CD4-positive, alpha-beta T cell treated with Interleukin-15 for 4 hours (primary cell): ENCODE measurements around the gene WFIKKN2.
A peak's percentile ranks its signal among the peaks of the same experiment; 100 is the strongest.

ENCODE experiments used
- DNase-seq: peaks from one replicate; pipeline ENCODE4 v3.0.0-alpha.2; 2020; ENCODE audit warnings: low spot score

WFIKKN2 gene

DNA sequence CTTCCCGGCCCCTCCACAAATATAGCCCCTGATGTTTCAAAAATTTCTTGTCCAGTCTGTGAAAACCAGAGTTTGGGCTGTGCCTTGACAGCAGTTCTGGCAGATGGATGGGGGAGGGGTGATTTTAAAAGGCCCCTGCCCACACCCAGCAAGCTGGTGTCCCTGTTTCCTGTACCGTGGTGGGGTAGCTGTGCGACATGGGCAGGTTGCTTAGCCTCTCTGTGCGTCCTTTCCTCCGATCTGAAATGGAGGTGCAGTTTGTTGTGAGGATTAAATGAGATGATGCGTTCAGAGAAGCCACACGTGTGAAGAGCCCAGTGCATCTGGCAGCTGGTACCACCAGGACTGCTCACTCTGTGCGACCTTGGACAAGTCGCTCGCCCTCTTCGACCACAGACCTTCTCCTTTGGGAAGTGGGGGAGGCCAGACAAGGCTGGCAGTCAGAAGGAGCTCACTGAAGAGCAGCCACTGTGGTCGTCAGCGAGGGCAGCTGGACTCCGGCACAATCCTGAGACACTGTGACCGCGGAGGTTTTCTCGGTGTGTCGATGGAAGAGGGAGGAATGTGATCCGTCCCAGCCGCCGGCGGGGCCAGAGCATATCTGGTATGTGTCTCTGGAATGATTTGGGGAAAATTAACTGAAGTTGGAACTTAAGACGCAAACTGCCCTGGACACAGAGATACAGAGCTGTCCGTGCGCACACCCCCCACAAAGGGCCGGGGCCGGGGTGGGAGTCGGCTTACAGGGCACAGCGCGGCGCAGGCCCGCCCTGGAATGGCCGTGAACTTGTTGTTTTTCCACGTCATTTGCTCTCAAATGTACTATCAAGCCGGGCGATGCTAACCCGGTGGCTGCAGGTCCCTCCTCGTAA, 721 bp upstream of the WFIKKN2 start:
- DNase-seq = no peak

DNA sequence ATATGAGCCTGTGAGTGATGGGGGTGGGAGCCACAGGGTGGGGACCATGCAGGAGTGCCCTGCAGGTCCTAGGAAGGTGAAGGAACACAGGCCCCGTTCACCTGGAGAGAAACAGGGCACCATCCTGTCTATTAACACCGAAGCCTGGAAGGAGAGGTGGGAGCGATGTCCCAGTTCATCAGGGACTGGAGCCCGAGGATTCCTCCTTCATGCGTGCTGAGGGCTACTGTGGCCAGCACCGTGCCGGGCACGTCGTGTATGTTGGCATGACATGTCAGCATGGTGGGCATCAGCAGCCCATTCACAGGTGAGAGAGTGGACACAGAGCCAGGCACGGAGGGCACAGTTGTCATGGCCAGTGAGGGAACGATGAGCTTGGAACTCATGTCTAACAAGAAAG, 1.4 kb downstream of the WFIKKN2 start:
- DNase-seq = no peak

DNA sequence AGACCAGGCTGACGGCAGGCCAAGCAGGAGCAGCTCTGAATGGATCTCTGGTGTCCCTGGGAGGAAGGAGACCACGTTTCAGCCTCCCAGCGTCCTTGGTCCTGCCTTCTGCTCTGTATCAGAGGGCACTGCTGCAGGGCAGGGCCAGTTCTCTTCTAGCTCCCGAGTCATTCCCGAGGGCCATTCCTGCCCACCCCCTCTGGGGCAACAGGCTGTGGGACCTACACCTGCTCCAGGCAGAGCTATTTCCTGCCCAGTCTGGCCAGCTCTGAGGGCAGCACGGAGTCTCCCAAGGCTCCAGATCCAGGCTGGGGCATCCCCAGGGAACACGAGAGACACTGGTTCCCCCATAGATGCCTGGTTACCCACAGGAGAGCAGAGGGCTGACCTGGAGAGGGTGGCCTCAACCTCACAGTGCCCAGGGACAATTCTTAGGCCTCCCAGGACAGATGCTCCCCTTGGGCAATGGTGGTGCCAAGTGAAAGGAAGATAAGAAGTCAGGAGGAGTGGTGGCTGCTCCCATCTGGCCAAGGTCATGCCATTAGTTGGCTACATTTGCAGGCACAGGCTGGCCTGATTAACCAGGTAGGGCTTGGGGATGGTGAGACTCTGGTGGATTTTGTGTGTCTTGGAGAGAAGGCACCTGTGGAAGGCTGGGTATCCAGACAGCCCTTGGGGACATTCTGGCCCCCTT, 2.0 kb downstream of the WFIKKN2 start:
- DNase-seq = no peak

DNA sequence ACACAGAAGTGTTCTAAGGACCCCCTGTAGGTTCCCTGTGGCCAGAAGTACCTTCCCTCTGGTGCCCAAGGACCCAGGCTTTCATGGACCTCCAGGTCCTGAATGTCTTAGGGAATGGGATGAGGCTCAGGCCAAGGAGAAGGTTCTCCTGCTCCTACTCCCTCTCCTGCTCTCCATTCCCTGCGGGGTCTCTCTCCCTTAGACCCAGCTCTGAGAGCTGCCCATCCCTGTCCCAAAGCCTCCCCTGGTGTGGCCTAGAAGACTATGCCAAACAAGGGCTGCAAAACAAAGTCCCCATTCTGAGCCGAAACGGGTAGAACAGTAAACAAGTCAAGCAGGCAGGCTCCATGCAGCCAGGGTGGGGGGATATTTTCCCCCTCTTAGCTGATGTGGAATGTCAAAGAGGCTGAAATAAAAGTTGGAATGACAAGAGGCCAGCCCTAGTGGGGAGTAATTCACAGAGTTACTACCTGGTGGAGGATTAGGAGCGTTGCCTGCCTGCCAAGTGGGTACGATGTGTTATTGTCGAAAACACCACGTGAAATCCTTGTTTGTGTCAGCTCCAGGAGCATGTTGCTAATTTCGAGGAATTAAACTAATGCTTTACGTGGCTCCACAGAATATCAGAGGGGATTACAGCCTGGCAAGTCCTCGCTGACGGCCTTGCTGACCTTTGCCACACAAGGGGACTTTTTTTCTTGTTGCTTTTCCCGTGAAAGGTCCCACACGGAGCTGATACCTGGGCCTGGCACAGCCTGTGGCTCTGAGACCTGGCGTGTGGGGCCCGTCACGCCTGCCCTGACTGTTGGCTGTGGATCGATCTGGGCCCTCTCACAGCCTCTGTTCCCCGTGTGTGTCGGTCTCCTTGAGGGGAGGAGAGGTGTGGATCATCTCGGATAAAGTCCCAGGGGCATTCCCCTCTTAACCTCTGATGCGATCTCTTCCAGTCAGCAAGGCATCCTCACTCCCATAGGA, 2.9 kb downstream of the WFIKKN2 start:
- DNase-seq = no peak

DNA sequence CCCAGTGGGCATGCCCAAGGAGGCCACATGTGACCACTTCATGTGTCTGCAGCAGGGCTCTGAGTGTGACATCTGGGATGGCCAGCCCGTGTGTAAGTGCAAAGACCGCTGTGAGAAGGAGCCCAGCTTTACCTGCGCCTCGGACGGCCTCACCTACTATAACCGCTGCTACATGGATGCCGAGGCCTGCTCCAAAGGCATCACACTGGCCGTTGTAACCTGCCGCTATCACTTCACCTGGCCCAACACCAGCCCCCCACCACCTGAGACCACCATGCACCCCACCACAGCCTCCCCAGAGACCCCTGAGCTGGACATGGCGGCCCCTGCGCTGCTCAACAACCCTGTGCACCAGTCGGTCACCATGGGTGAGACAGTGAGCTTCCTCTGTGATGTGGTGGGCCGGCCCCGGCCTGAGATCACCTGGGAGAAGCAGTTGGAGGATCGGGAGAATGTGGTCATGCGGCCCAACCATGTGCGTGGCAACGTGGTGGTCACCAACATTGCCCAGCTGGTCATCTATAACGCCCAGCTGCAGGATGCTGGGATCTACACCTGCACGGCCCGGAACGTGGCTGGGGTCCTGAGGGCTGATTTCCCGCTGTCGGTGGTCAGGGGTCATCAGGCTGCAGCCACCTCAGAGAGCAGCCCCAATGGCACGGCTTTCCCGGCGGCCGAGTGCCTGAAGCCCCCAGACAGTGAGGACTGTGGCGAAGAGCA, 4.4 kb downstream of the WFIKKN2 start:
- DNase-seq = no peak

DNA sequence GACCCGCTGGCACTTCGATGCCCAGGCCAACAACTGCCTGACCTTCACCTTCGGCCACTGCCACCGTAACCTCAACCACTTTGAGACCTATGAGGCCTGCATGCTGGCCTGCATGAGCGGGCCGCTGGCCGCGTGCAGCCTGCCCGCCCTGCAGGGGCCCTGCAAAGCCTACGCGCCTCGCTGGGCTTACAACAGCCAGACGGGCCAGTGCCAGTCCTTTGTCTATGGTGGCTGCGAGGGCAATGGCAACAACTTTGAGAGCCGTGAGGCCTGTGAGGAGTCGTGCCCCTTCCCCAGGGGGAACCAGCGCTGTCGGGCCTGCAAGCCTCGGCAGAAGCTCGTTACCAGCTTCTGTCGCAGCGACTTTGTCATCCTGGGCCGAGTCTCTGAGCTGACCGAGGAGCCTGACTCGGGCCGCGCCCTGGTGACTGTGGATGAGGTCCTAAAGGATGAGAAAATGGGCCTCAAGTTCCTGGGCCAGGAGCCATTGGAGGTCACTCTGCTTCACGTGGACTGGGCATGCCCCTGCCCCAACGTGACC, 5.0 kb downstream of the WFIKKN2 start:
- no peak for DNase-seq

DNA sequence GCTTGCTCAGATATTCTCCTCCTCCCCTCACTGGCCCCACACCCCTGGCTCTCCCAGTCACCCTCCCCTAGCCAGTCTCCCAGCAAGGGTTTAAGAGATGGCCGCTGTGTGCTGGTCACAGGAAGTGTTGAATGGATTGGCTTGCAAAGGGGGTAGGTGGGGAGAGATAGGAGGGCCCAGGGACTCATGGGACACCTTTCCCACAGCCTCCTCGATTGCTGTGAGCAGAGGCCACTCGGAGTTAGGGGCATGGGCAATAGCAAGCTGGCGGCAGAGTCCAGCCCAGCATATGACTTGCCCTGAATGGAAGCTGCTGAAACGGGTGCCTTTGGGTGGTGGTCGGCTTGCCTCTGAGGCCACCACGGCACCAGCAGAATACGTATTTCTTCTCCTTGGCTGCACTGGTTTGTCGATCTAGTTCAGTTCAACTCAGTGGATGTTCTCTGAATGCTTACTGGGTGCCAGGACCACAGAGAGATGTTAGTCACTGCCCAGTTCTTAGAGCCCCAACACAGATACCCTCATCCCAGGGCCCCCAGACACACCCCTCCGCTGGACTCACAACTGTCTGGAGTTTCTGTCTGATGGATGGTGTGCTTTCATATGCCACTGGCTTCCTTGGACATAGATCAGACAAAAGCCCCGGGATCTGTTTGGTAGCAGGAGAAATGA, 6.0 kb downstream of the WFIKKN2 start:
- DNase-seq = no peak

DNA sequence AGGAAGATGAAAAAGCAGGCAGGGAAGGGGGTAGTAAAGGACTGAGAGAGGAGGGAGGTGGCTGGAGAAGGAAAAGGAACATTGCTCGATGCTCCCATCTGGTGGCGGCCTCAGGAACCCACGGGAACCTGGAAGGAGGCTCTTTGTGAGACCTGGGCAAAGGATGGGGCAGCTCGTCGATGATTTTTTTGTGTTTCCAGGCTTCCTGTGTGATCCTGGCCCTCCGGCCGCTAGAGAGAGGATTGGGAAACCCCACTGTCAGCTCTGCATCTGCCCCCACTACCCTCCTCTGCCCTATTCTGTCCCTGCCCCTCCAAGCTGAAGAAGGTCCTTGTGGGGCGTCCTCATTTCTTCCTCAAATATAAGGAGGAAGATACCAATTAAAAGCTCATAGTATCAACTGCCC, 6.6 kb downstream of the WFIKKN2 start:
- DNase-seq = peak; percentile 49

DNA sequence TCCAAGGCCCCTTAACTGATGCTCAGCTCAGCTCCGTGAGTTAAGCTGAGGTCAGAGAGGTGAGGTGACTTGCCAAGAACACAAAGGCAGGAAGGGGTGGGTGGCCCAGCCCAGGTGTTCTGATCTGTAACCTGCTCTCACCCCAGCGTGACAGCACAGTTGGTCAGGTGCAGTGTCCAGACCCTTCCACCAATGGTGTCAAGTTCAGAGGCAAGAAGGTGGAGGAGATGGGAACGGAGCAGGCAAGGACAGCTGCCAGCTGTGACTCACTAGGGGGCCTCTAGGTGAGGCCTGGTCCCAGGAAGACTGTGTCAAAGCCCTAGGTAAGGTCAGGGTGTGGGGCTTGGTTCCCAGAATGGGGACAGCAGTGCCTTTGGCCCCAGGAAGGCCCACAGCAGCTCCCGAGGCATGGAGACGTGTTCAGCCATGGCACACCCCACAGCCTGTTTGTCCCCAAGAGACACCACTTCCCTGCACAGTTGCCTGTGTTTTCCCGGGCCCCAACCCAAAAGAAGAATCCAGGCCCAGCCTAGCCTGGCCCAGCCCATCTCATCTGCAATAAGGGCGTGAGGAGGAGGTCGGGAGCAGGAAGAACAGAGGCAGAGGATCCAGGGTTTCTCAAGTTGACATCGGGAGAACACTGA, 7.2 kb downstream of the WFIKKN2 start:
- DNase-seq = no peak

DNA sequence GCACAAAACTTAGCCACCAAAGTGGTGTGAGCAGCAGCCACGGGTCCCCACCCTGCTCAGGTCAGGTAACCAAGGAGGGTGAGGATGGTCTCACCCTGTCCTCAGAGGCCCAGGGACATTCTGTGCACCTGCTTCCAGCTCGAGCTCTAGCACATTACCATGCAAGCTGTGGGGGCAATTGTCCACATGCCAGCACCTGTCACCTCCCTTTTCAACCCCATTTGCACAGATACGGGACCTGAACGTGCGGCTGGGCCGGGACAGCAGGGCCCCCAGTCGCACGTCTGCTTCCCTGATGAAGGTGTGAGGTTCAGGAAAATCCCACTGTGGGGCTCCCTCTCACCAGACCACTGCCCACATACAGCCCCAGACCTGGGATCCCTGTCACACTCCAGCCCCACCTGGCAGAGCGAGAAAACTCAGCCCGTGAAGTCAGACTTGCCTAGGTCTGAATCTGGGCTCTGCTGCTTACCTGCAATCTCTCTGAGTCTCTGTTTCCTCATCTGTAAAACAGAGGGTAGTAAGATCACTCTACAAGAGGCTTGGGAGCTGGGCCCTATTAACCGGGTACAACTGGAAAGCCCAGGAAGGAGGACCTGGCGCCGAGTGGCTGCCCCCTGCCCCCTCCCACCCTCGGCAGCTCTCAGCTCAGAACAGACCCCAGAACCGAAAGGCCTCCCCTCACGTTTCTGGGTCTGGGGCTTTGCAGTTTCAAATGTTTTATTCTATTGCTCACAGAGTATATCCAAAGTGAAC, 7.9 kb downstream of the WFIKKN2 start:
- DNase-seq = no peak

DNA sequence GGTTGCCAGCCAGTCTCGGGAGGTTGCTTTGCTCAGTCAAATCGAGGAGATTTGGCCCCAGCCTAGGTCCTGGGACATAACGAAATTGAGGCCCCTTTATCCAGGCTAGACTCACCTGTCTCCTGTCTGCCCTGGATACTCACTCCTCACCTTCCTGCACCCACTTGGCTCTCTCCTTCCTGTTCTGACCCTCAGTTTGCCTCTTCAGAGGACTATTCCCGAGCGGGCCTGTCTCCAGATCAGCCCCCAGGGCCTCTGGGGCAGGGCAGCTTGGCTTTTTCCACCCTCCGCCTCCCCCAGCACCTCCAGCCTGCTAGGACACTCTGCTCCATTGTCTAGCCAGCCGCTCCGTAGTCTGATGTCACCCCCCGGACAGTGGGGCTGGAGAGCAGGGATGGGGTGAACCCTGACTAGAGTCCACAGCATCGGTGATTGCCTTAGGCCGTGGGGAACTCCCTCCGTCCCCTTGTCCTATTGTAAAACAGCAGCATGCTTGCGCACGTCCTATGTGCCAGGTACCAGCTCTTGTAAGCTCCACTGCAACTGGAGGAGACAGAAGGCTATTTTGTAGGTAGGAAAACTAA, 8.8 kb downstream of the WFIKKN2 start:
- no peak for DNase-seq

DNA sequence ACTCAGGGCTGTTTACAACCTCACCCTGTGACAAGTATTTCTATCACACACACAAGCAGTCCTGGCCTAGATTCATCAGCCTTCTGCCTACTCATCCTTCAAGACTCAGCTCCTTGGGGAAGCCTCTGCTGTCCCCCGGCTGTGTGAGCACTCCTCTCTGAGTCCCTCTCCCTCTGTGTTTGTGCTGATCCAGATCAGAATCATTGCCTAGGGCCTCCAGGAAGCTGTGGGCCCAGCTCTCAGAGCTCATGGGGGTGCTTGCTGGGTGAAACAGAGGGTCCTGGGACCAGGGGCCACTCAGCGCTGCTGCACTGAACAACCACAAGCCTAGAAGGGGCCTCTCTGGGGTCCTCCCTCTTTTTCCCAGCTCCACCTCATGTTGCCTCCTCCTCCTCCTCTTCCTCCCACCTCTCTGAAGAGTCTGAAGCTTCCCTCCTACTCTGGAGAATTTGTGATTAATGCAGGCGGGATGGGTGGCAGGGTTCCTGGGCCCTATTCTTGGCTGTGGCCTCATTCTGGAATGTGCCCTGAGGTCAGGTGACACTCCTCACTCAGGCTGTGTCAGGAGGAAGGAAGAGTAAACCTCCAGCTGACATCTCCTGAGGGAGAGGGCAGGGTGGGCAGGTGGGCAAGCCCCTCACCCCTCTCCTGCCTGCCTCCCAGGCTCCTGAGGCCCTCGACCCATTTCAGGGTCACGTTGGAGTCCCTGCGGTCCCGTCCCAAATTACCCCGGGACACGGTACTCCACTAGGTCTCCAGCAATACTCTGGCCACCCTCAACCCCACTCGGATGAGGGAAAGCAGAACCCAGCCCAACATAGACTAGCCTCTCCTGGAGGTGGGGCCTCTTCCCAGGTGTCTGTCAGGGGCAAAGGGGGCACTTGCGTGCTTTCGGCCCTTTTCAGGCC, 10.1 kb downstream of the WFIKKN2 start:
- no peak for DNase-seq

DNA sequence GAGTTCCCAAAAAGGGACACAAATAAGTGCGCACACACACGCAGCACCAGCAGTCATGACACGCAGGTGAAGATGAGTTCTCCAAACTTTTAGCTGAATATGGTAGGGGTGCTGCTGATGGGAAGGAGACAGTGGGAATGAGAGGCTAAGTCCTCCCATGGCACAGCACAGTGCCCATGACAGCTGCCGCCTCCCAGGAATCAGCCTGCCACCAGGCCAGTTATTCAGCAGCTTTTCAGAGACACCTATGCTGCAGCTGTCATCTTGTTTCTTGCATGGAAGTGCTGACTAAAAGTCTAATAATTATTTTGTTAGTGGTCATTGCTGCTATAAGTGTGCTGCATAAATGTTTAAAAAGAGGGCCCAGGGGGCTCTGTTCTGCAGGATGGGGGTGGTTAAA, 12.2 kb downstream of the WFIKKN2 start:
- DNase-seq = no peak

DNA sequence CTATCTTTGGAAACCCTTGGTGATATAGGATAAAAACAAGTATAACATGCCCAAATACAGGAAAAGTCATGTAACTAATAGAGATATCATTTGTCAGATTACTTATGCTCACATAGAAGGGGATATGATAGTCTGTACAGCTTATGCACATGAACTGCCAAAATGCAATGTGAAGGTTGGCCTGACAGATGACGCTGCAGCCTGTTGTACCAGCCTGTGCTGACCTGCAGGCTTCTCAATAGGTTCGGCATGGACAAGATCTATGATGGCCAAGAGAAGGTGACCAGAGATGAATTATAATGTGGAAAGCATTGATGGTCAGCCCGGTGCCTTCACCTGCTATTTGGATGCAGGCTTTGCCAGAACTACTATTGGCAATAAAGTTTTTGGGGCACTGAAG, 12.7 kb downstream of the WFIKKN2 start:
- no peak for DNase-seq

DNA sequence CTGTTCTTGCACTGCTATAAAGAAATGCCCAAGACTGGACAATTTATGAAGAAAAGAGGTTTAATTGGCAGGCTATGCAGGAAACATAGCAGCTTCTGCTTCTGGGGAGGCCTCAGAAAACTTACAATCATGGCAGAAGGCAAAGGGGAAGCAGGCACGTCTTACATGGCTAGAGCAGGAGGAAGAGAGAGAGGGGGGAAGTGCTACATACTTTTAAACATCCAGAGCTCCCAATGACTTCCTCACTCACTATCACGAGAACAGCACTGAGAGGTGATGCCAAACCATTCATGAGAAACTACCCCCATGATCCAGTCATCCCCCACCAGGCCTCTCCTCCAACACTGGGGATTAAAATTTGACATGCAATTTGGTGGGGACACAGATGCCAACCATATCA, 13.3 kb downstream of the WFIKKN2 start:
- DNase-seq = no peak

DNA sequence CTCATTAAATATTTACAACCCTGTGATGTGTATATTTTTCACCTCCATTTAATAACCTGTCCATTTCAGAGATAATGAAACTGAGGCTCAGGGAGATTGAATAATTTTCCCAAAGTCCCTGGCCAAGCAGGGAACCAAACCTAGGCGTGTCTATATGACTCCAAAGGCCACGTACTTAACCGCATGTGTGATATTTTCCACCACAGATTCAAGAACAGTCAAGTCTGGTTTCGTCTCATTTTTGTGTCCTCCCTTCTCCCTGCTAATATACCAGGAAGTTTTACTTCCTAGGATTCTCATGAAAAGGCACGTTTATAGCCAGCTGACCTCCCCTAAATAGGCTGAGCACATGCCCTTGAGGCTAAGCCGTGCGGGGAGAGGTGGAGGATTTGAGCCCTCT, 15.3 kb downstream of the WFIKKN2 start:
- DNase-seq = no peak

DNA sequence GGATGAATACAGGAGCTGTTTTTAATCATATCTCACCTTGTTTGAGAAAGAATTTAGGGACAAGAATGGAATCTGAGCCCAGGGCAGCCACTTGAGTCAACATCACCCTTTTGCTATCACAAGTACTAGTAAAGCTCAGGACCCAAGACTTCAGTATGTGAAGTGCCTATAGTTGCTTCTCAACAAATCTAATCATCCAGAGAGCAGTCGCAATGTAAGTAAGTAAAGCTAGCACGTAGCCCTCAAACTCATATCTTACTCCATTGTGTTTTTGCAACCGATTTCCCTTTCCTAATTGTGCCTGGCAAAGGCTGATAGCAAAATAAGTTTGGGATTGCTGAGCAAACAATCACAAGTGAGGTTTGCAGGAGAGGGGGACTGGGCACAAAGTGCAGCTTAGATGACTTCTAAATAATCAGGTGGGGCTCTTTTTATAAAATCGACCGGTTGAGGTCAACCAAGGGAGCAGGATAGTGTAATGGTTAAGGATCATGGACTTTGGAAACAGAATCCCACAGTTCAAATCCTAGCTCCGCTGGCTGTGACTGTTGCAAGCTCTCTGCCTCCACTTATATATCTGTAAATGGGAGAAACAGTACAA, 17.7 kb downstream of the WFIKKN2 start:
- DNase-seq = no peak

DNA sequence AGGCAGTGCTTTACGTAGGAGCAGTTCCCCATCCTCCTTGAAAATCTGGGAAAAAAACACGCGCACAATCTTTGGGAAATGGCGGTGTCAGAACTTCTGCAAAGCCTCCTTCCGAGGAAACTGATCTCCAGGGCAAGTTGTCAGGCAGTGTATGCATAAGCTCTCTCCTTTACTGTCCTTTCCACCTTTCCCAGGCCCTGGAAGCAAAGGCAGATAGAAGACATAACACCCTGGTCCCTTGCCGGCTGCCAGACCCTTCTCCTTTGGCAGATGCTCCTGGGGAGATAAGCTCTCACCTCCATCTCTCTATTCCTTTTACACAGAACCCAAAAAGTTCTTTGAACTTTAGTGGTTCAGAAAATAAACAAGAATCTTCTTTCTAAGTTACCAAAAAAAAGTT, 18.4 kb downstream of the WFIKKN2 start:
- no peak for DNase-seq
